ENCODE data around the gene EDN3.

GRCh38 chr20:59291740-59292383 lies 8.5 kb upstream of the EDN3 start:
- TF ChIP-seq EZH2 (IDR thresholded peaks at IDR 0.05) (no peak), RAD21 (IDR thresholded peaks at IDR 0.05; ENCODE audit: low read depth) (no peak), CTCF (IDR thresholded peaks at IDR 0.05 in 2 of 3, conservative IDR thresholded peaks at IDR 0.05 in 1 of 3; ENCODE audit: borderline replicate concordance in 1 of 3, insufficient read depth in 1 of 3, low read depth in 2 of 3, low read length in 2 of 3) (no peak), POLR2AphosphoS5 (IDR thresholded peaks at IDR 0.05; ENCODE audit: low read depth, low read length) (no peak), POLR2A (IDR thresholded peaks at IDR 0.05; ENCODE audit: borderline replicate concordance, extremely low read depth, insufficient read depth, insufficient read length) (no peak), JUND (IDR thresholded peaks at IDR 0.05) (no peak), EZH2phosphoT487 (IDR thresholded peaks at IDR 0.05; ENCODE audit: borderline replicate concordance) (no peak), REST (IDR thresholded peaks at IDR 0.05; ENCODE audit: low read depth) (no peak), ZNF274 (IDR thresholded peaks at IDR 0.05; ENCODE audit: low read depth, low read length) (no peak)

Data from HCT116 (cell line).